MM.1S (cell line): ENCODE data around the gene SPPL3.

ENCODE experiments used
- DNase-seq: peaks from one replicate; pipeline ENCODE4 v3.0.0-alpha.2; 2015
- H2AFZ ChIP-seq: fragments of 300-600 bp; sonication (generic); 2 replicates; pipeline ENCODE4 v1.6.0; 2016; ENCODE audit warnings: antibody characterized with exemption, low read length
- H3F3A ChIP-seq: fragments of 300-600 bp; sonication (generic); 2 replicates; pipeline ENCODE4 v1.6.1; 2016; ENCODE audit warnings: mild to moderate bottlenecking, antibody characterized with exemption, low read length, moderate library complexity, mixed read lengths; ENCODE audit not compliant: insufficient read depth
- H3K27ac ChIP-seq: fragments of 300-600 bp; sonication (generic); 2 replicates; pipeline ENCODE4 v1.5.1; 2016; ENCODE audit warnings: mild to moderate bottlenecking, low read length
- H3K27me3 ChIP-seq: fragments of 300-600 bp; sonication (generic); replicated peaks from 2 replicates; pipeline ENCODE4 v1.6.0; 2016; ENCODE audit warnings: low read length; ENCODE audit not compliant: insufficient read depth
- H3K36me3 ChIP-seq: fragments of 300-600 bp; sonication (generic); replicated peaks from 2 replicates; pipeline ENCODE4 v1.6.1; 2016; ENCODE audit warnings: mild to moderate bottlenecking, low read length, mixed read lengths; ENCODE audit not compliant: insufficient read depth
- H3K4me1 ChIP-seq: fragments of 300-600 bp; sonication (generic); 2 replicates; pipeline ENCODE4 v1.6.1; 2016; ENCODE audit warnings: low read length, mixed read lengths
- H3K4me2 ChIP-seq: fragments of 300-600 bp; sonication (generic); 2 replicates; pipeline ENCODE4 v1.6.0; 2016; ENCODE audit warnings: low read depth, low read length
- H3K4me3 ChIP-seq: fragments of 300-600 bp; sonication (generic); 2 replicates; pipeline ENCODE4 v1.5.1; 2016; ENCODE audit warnings: low read length, mixed read lengths
- H3K79me2 ChIP-seq: fragments of 300-600 bp; sonication (generic); 2 replicates; pipeline ENCODE4 v1.6.1; 2016; ENCODE audit warnings: mixed run types, low read length, mixed read lengths
- H3K9ac ChIP-seq: fragments of 300-600 bp; sonication (generic); 2 replicates; pipeline ENCODE4 v1.6.1; 2016; ENCODE audit warnings: low read length, mixed read lengths
- H3K9me2 ChIP-seq: fragments of 300-600 bp; sonication (generic); replicated peaks from 2 replicates; pipeline ENCODE4 v1.6.1; 2016; ENCODE audit warnings: mild to moderate bottlenecking, low read length, mixed read lengths; ENCODE audit not compliant: insufficient read depth
- H3K9me3 ChIP-seq: fragments of 300-600 bp; sonication (generic); replicated peaks from 2 replicates; pipeline ENCODE4 v1.6.1; 2016; ENCODE audit warnings: mild to moderate bottlenecking, low read length, mixed read lengths; ENCODE audit not compliant: insufficient read depth
- H4K20me1 ChIP-seq: fragments of 300-600 bp; sonication (generic); 2 replicates; pipeline ENCODE4 v1.6.1; 2016; ENCODE audit warnings: mild to moderate bottlenecking, low read length, moderate library complexity, mixed read lengths; ENCODE audit not compliant: insufficient read depth
- CTCF ChIP-seq: fragments of 300-600 bp; sonication (generic); IDR thresholded peaks from 2 replicates; pipeline ENCODE4 v1.5.1; 2016; ENCODE audit warnings: antibody characterized with exemption, low read length, mixed read lengths
- EZH2 ChIP-seq: fragments of 300-600 bp; sonication (generic); optimal IDR thresholded peaks from 2 replicates; pipeline ENCODE3; 2017; ENCODE audit warnings: low read depth, mild to moderate bottlenecking, antibody characterized with exemption, low read length, mixed read lengths
- EZH2phosphoT487 ChIP-seq: fragments of 300-600 bp; sonication (generic); IDR thresholded peaks from 2 replicates; pipeline ENCODE4 v1.6.1; 2018; ENCODE audit warnings: antibody characterized with exemption, low read length

Gene SPPL3

GRCh38 chr12:120754792-120755191 lies 149.4 kb downstream of the SPPL3 start:
- Histone ChIP-seq H3K4me1 (no peaks in the 10 kb centered on the region), H3F3A (no peaks in the 10 kb centered on the region), H3K4me2 (no peak overlapping the region), H4K20me1 (no peaks in the 10 kb centered on the region), H2AFZ (no peak overlapping the region), H3K79me2 (no peaks in the 10 kb centered on the region), H3K27me3 (no peaks in the 10 kb centered on the region), H3K9me3 (no peaks in the 10 kb centered on the region), H3K36me3 (no peaks in the 10 kb centered on the region), H3K9ac (no peak overlapping the region), H3K9me2 (no peaks in the 10 kb centered on the region), H3K4me3 (no peak overlapping the region), H3K27ac (no peak overlapping the region)
- DNase-seq: no peak
- TF ChIP-seq EZH2 (no peak), CTCF (no peak), EZH2phosphoT487 (no peak)

DNA sequence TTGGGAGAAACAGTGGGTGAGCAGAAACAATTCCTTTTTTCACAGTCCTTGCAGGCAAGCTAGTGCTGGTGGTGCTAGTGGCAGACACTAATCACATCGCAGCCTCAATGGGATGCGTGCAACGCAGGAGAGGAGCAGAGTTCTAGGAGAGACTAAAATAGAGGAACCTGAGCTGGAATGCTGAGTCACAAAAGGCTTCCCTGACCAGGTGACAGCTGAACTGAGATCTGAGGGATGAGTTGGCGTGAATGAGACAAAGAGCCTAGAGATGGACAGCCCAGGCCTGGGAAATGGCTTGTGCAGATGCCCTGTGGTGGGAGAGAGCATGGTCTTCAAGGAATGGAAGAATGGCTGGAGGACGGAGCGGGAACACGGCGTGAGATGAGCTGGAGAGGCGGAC lies 152.8 kb downstream of the SPPL3 start:
- Histone ChIP-seq H3K9me2 (no peaks in the 10 kb centered on the region), H3K27ac (no peak overlapping the region), H4K20me1 (no peaks in the 10 kb centered on the region), H3K4me2 (no peak overlapping the region), H3K79me2 (no peaks in the 10 kb centered on the region), H2AFZ (no peak overlapping the region), H3K4me1 (no peaks in the 10 kb centered on the region), H3F3A (no peaks in the 10 kb centered on the region), H3K9ac (no peak overlapping the region), H3K27me3 (no peaks in the 10 kb centered on the region), H3K36me3 (no peaks in the 10 kb centered on the region), H3K4me3 (no peak overlapping the region), H3K9me3 (no peaks in the 10 kb centered on the region)
- TF ChIP-seq EZH2phosphoT487 (no peak), EZH2 (no peak), CTCF (no peak)
- no peak for DNase-seq

- no peaks in the 10 kb centered on the region for H3K9me2 ChIP-seq
- H3K27me3 ChIP-seq: no peaks in the 10 kb centered on the region
- no peak overlapping the region for H3K27ac ChIP-seq
- H3K4me2 ChIP-seq: no peak overlapping the region
- no peaks in the 10 kb centered on the region for H3K9me3 ChIP-seq
- no peak overlapping the region for H3K9ac ChIP-seq
- no peak for DNase-seq
- no peaks in the 10 kb centered on the region for H3K79me2 ChIP-seq
- no peaks in the 10 kb centered on the region for H3K4me1 ChIP-seq
- no peaks in the 10 kb centered on the region for H3K36me3 ChIP-seq
- H3K4me3 ChIP-seq: no peak overlapping the region
- H3F3A ChIP-seq: no peaks in the 10 kb centered on the region
- H4K20me1 ChIP-seq: no peaks in the 10 kb centered on the region
- no peak for TF ChIP-seq EZH2
- H2AFZ ChIP-seq: no peak overlapping the region
These were observed 153.4 kb downstream of the SPPL3 start for GRCh38 chr12:120750806-120751205.

DNA sequence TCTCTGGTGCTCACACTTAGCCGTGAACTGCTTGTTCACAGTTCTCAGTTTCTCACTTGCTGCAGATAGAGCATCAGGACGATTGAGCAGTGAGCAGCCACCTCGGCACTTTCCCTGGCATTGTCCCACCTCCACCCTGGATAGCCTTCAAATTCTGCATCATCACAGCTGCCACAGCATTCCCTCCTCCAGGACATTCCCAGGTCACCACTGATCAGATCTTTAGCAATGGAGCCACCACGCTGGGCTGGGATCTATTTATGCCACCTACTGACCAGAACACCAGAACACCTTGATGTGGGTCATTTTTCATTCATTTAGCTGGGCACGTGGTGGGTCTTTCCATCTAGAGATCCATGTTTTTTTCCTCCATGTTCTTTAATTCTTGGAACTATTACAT lies 154.9 kb downstream of the SPPL3 start:
- H3K36me3 ChIP-seq: no peaks in the 10 kb centered on the region
- H3K27ac ChIP-seq: no peak overlapping the region
- no peak for TF ChIP-seq CTCF
- H2AFZ ChIP-seq: no peak overlapping the region
- no peaks in the 10 kb centered on the region for H4K20me1 ChIP-seq
- H3K79me2 ChIP-seq: no peaks in the 10 kb centered on the region
- no peak overlapping the region for H3K4me2 ChIP-seq
- DNase-seq: no peak
- H3K9me2 ChIP-seq: no peaks in the 10 kb centered on the region
- H3F3A ChIP-seq: no peaks in the 10 kb centered on the region
- H3K4me3 ChIP-seq: no peak overlapping the region
- H3K9me3 ChIP-seq: no peaks in the 10 kb centered on the region
- H3K27me3 ChIP-seq: no peaks in the 10 kb centered on the region
- H3K4me1 ChIP-seq: no peaks in the 10 kb centered on the region
- no peak overlapping the region for H3K9ac ChIP-seq
